Gastroesophageal sphincter (tissue), 4 donors: ENCODE measurements around the gene DOCK10. TPM values are rescaled to one million over a fixed set of nuclear protein-coding genes. Genes with fewer than 3 reads are reported as not detected.

Experiments used
- ATAC-seq: fragments of 150-250 bp; one replicate; pipeline ENCODE4 v1.9.1; 2016; ENCODE audit warnings: mild to moderate bottlenecking, moderate library complexity
- H3K27ac ChIP-seq, 4 donors: fragments of 200-600 bp; sonication (generic) in 3 of 4; 1 replicate in 3 of 4; 2 replicates in 1 of 4; pipeline ENCODE4 v1.5.1; 2016 to 2019
- H3K27me3 ChIP-seq: fragments of 200-600 bp; sonication (generic); one replicate; pipeline ENCODE4 v1.5.1; 2019
- H3K36me3 ChIP-seq, 2 donors: fragments of 200-600 bp; sonication (generic); one replicate each; pipeline ENCODE4 v1.5.1; 2019; ENCODE audit warnings: control low read depth in 1 of 2
- H3K4me1 ChIP-seq, 3 donors: fragments of 200-600 bp; sonication (generic); 1 replicate in 2 of 3; 2 replicates in 1 of 3; pipeline ENCODE4 v1.5.1; 2016 to 2019; ENCODE audit warnings: control low read depth in 2 of 3
- H3K4me3 ChIP-seq, 2 donors: fragments of 200-600 bp; sonication (generic); one replicate each; pipeline ENCODE4 v1.5.1; 2019; ENCODE audit warnings: mild to moderate bottlenecking in 1 of 2, moderate library complexity in 1 of 2
- H3K9me3 ChIP-seq, 3 donors: fragments of 200-600 bp; sonication (generic); one replicate each; pipeline ENCODE4 v1.5.1; 2017 to 2019; ENCODE audit warnings: control low read depth in 2 of 3
- CTCF ChIP-seq, 4 experiments: fragments of 200-600 bp in 2 of 4; fragments of 450-650 bp in 2 of 4; sonication (generic) in 1 of 4; IDR thresholded peaks; one replicate each; pipeline ENCODE4 v1.5.1; 2017 to 2019; ENCODE audit warnings: antibody characterized with exemption in 4 of 4, mild to moderate bottlenecking in 2 of 4, moderate library complexity in 2 of 4
- EP300 ChIP-seq: sonication (generic); formaldehyde crosslinking; IDR thresholded peaks from one replicate; pipeline ENCODE4 v1.6.1; 2017; ENCODE audit warnings: antibody characterized with exemption, mild to moderate bottlenecking
- POLR2A ChIP-seq, 2 donors: fragments of 450-650 bp; IDR thresholded peaks; one replicate each; pipeline ENCODE4 v1.6.1; 2017; ENCODE audit warnings: antibody characterized with exemption in 2 of 2, mild to moderate bottlenecking in 2 of 2, moderate library complexity in 1 of 2
- POLR2AphosphoS5 ChIP-seq: sonication (generic); formaldehyde crosslinking; IDR thresholded peaks from one replicate; pipeline ENCODE4 v1.6.1; 2017; ENCODE audit warnings: antibody characterized with exemption
- WGBS, 2 donors: methylation state at CpG; one replicate each; pipeline ENCODE4 v1.1.5; 2018; ENCODE audit warnings: low coverage in 1 of 2; 5-methylcytosine and 5-hydroxymethylcytosine counted together
- total RNA-seq, 4 donors: library from RNA; depleted of rRNA; stranded (reverse); fragments of >200 nt; gene quantifications; one replicate each; pipeline ENCODE4 v1.1.0, GENCODE V29; 2016

Gene DOCK10
- total RNA-seq, 4 donors from 2014 or later = 3.6 to 12.6 (median 7.3) TPM

DNA sequence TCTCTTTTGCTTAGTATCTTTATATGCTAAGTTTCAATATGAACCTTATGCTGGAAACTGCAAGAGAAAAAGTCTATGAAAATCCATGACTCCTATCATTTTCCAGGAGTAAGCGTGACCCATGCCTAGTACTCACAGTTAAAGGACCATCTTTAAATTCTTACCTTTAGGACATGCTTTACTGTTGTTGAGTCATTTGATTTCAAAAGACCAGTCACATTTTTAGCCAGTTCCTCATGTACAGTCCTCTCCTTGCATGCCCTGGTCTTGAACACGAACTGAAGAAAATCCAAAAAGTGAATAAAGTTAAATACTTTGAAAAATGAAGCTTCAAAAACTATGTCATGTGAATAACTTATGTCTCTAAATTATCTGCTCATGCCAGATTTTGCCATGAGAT lies 208.3 kb downstream of the DOCK10 start:
- WGBS, 2 donors = 71 to 84% methylated on average over 1 to 2 of the region's 2 CpGs
- Histone ChIP-seq H3K27ac (no peak overlapping the region), H3K36me3 (peaks cover 0 to 6% of the 10 kb centered on the region in 2 donors), H3K4me1 (no peaks in the 10 kb centered on the region), H3K27me3 (no peaks in the 10 kb centered on the region), H3K9me3 (no peaks in the 10 kb centered on the region), H3K4me3 (no peak overlapping the region)
- no peak for TF ChIP-seq EP300
- TF ChIP-seq CTCF (IDR thresholded peaks at IDR 0.05) = no peak
- no peak for TF ChIP-seq POLR2AphosphoS5
- TF ChIP-seq POLR2A (IDR thresholded peaks at IDR 0.05) = no peak
- ATAC-seq = no peak

GRCh38 chr2:224832207-224832606 lies 210.1 kb downstream of the DOCK10 start:
- no peak overlapping the region for H3K4me3 ChIP-seq
- ATAC-seq = no peak
- 72 to 74% methylated on average over 3 of the region's 3 CpGs for WGBS, 2 donors
- no peaks in the 10 kb centered on the region for H3K27me3 ChIP-seq
- H3K36me3 ChIP-seq = peaks cover 0 to 14% of the 10 kb centered on the region in 2 donors
- H3K27ac ChIP-seq = no peak overlapping the region
- TF ChIP-seq CTCF (IDR thresholded peaks at IDR 0.05) (no peak), POLR2A (IDR thresholded peaks at IDR 0.05) (no peak), POLR2AphosphoS5 (no peak), EP300 (no peak)
- H3K4me1 ChIP-seq = no peaks in the 10 kb centered on the region
- H3K9me3 ChIP-seq = no peaks in the 10 kb centered on the region

GRCh38 chr2:224831530-224831929 lies 210.7 kb downstream of the DOCK10 start:
- H3K27ac ChIP-seq = no peak overlapping the region
- 86% methylated on average over 1 of the region's 2 CpGs; no CpG with 5 or more reads in 1 of the 2 donors for WGBS, 2 donors
- no peaks in the 10 kb centered on the region for H3K27me3 ChIP-seq
- H3K4me3 ChIP-seq = no peak overlapping the region
- ATAC-seq = no peak
- H3K4me1 ChIP-seq = no peaks in the 10 kb centered on the region
- TF ChIP-seq EP300 = no peak
- TF ChIP-seq POLR2AphosphoS5 = no peak
- TF ChIP-seq POLR2A (IDR thresholded peaks at IDR 0.05) = no peak
- TF ChIP-seq CTCF (IDR thresholded peaks at IDR 0.05) = no peak
- H3K9me3 ChIP-seq = no peaks in the 10 kb centered on the region
- peaks cover 0 to 14% of the 10 kb centered on the region in 2 donors for H3K36me3 ChIP-seq

GRCh38 chr2:224820283-224820991 lies 221.8 kb downstream of the DOCK10 start:
- Histone ChIP-seq H3K4me3 (no peak overlapping the region), H3K27ac (no peak overlapping the region), H3K27me3 (no peaks in the 10 kb centered on the region), H3K36me3 (no peaks in the 10 kb centered on the region), H3K4me1 (no peaks in the 10 kb centered on the region), H3K9me3 (no peaks in the 10 kb centered on the region)
- 52 to 60% methylated on average over 1 to 4 of the region's 7 CpGs for WGBS, 2 donors
- no peak for TF ChIP-seq EP300
- TF ChIP-seq POLR2A (IDR thresholded peaks at IDR 0.05) = no peak
- TF ChIP-seq CTCF (IDR thresholded peaks at IDR 0.05) = no peak
- TF ChIP-seq POLR2AphosphoS5 = no peak
- no peak for ATAC-seq

DNA sequence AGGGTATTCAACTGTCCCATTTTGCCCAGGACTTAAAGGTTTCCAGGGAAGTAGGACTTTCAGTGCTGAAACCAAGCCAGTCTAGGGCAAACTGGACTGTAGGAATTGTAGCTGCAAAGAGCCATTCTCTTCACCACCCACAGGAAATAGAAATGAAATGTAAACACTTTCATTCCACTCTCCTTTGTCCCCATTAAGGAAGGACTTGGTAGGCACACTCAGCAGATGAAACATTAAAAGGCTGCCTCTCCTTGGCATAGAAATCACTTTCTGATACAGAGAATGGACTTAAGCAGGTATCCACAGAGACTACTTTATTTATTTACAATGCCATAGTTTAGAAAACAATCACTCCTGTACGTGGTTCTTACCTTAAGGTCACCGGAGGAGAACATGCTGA lies 223.2 kb downstream of the DOCK10 start:
- whole genome bisulfite sequencing, 2 donors = 43 to 69% methylated on average over 2 of the region's 2 CpGs
- H3K27ac ChIP-seq = no peak overlapping the region
- no peak for TF ChIP-seq CTCF (IDR thresholded peaks at IDR 0.05)
- H3K27me3 ChIP-seq = no peaks in the 10 kb centered on the region
- H3K36me3 ChIP-seq = no peaks in the 10 kb centered on the region
- H3K4me3 ChIP-seq = no peak overlapping the region
- no peaks in the 10 kb centered on the region for H3K4me1 ChIP-seq
- no peak for ATAC-seq
- no peaks in the 10 kb centered on the region for H3K9me3 ChIP-seq
